Neural progenitor cell (in vitro differentiated cells): ENCODE data around the gene BEX3.

Experiments used
- EZH2 ChIP-seq: fragments of 200-600 bp; sonication (generic); IDR thresholded peaks from 2 replicates; pipeline ENCODE4 v1.6.1; 2017; ENCODE audit warnings: antibody characterized with exemption, mild to moderate bottlenecking, moderate library complexity
- EZH2phosphoT487 ChIP-seq: fragments of 200-600 bp; sonication (generic); IDR thresholded peaks from 2 replicates; pipeline ENCODE4 v1.6.1; 2017; ENCODE audit warnings: antibody characterized with exemption
- TF ChIP-seq, protein P1 (sequence below): fragments of 200-600 bp; sonication (generic); IDR thresholded peaks from 2 replicates; pipeline ENCODE4 v1.5.1; 2017; ENCODE audit warnings: antibody characterized with exemption, mild to moderate bottlenecking

DNA sequence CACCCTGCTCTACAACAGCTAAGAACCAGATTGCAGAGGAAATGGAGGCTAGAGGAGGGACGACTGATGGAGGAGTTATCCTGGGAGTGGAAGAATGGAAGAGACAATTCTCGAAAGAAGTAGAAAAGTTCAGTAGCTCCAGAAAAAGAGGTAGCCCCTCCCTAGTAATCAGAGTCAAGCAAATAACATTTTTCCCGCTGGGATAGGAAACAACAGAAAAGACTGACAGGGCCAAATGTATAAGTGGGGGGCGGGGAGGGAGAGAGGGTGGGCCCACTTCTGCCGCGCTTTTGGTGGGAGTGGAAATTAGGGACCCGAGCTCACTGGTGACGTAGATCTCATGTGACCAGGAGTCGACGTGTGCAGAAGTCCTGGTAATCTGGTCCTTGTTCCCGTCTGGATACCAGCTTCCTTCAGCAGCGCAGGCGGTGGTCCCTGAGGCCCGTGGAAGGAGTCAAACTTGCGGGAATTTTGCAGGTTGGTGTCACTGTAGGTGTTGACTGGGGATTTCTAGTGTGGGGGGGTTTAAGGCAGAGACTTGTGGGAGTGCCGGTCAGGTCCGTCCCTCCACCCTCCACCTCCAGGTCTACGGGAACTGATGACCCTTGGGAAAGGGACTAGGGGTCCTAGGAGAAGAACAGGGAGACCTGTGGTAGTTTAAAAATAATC lies 20.1 kb upstream of the BEX3 start, which contains the start of gene TCEAL9:
- no peak for TF ChIP-seq EZH2
- TF ChIP-seq, protein P1, sequence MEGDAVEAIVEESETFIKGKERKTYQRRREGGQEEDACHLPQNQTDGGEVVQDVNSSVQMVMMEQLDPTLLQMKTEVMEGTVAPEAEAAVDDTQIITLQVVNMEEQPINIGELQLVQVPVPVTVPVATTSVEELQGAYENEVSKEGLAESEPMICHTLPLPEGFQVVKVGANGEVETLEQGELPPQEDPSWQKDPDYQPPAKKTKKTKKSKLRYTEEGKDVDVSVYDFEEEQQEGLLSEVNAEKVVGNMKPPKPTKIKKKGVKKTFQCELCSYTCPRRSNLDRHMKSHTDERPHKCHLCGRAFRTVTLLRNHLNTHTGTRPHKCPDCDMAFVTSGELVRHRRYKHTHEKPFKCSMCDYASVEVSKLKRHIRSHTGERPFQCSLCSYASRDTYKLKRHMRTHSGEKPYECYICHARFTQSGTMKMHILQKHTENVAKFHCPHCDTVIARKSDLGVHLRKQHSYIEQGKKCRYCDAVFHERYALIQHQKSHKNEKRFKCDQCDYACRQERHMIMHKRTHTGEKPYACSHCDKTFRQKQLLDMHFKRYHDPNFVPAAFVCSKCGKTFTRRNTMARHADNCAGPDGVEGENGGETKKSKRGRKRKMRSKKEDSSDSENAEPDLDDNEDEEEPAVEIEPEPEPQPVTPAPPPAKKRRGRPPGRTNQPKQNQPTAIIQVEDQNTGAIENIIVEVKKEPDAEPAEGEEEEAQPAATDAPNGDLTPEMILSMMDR, result no peak
- no peak for TF ChIP-seq EZH2phosphoT487
